SK-N-SH treated with all-trans-retinoic acid at 6 μM for 48 hours (cell line): ENCODE measurements around the gene RASGRF2.

ENCODE experiments used
- ARNTL ChIP-seq: fragments of 450-650 bp; formaldehyde crosslinking; IDR thresholded peaks from 2 replicates; pipeline ENCODE4 v1.5.0; 2020; ENCODE audit warnings: low read depth, mild to moderate bottlenecking, moderate library complexity, borderline replicate concordance
- CSDC2 ChIP-seq: fragments of 250-450 bp; sonication (Bioruptor Pico); IDR thresholded peaks from 2 replicates; pipeline ENCODE4 v1.5.0; 2020; ENCODE audit warnings: mild to moderate bottlenecking, moderate library complexity
- TF ChIP-seq, protein P1 (sequence below): fragments of 250-450 bp; sonication (Bioruptor Pico); IDR thresholded peaks from 2 replicates; pipeline ENCODE4 v1.8.0; 2020; ENCODE audit warnings: mild to moderate bottlenecking, moderate library complexity, borderline replicate concordance
- TF ChIP-seq, protein P2 (sequence below): fragments of 250-450 bp; sonication (Bioruptor Pico); IDR thresholded peaks from 2 replicates; pipeline ENCODE4 v1.8.0; 2021; ENCODE audit warnings: low read depth, mild to moderate bottlenecking, moderate library complexity, borderline replicate concordance

DNA sequence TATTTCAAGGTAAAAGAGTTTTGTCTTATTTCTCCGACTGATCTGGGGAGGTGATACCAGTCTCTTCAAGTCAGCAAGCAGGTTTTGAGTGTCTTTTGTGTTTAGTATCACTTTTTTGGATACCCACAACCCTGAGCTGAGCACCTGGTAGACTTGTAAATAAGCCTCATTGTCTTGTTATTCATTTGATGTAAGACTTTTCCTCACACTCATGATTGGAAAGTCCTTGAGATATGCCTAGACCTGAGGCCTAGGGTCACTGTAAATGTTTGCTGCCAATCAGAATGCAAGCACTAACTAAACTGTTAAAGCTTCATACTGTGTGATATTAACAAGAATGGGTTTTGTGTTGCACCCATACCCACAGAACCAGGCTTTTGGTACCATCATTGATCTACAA is 172.2 kb downstream of the RASGRF2 start:
- TF ChIP-seq CSDC2 (CRISPR knock-in tag) (no peak), ARNTL (CRISPR knock-in tag) (no peak)
- TF ChIP-seq, protein P1, sequence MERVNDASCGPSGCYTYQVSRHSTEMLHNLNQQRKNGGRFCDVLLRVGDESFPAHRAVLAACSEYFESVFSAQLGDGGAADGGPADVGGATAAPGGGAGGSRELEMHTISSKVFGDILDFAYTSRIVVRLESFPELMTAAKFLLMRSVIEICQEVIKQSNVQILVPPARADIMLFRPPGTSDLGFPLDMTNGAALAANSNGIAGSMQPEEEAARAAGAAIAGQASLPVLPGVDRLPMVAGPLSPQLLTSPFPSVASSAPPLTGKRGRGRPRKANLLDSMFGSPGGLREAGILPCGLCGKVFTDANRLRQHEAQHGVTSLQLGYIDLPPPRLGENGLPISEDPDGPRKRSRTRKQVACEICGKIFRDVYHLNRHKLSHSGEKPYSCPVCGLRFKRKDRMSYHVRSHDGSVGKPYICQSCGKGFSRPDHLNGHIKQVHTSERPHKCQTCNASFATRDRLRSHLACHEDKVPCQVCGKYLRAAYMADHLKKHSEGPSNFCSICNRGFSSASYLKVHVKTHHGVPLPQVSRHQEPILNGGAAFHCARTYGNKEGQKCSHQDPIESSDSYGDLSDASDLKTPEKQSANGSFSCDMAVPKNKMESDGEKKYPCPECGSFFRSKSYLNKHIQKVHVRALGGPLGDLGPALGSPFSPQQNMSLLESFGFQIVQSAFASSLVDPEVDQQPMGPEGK (CRISPR knock-in tag) = no peak
- TF ChIP-seq, protein P2, sequence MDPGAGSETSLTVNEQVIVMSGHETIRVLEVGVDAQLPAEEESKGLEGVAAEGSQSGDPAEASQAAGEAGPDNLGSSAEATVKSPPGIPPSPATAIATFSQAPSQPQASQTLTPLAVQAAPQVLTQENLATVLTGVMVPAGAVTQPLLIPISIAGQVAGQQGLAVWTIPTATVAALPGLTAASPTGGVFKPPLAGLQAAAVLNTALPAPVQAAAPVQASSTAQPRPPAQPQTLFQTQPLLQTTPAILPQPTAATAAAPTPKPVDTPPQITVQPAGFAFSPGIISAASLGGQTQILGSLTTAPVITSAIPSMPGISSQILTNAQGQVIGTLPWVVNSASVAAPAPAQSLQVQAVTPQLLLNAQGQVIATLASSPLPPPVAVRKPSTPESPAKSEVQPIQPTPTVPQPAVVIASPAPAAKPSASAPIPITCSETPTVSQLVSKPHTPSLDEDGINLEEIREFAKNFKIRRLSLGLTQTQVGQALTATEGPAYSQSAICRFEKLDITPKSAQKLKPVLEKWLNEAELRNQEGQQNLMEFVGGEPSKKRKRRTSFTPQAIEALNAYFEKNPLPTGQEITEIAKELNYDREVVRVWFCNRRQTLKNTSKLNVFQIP (CRISPR knock-in tag) = no peak
